ENCODE results near the gene RGS2.

The RGS2 gene

DNA sequence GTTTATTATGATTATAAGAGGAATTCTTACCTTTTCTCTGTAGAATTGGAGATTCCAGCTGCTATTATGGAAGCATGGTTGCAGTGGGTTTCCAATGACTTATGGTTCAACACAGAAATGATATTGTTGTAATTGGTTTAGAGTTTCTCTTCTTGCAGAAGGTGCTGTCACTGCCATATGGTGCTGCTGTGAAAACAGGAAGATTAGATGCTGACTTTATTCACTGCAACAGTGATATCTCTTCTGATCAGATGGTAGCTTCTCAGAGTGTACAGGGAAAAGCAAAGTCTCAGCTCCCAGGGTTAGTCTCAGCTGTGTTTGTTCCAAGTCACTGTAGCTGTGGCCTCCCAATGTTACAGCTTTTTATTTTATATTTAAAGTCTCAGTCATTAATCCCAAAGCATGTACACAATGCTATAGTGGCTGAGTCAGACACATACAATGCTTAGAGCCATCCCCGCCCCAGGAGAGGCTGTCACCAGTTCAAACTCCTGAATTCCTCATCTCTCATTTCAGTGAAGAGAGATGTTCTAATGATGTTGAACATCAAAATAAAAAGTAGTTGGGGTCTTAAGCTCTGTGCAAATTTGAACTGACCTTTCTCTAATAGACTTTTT, 42.7 kb upstream of the RGS2 start:
- DNase-seq (ENCODE audit: low spot score) = no peak
- in situ Hi-C loops (cut with MboI; ENCODE audit: low sequenced_read_pairs, unreplicated experiment) = no loop called here
- TF ChIP-seq, protein P1, sequence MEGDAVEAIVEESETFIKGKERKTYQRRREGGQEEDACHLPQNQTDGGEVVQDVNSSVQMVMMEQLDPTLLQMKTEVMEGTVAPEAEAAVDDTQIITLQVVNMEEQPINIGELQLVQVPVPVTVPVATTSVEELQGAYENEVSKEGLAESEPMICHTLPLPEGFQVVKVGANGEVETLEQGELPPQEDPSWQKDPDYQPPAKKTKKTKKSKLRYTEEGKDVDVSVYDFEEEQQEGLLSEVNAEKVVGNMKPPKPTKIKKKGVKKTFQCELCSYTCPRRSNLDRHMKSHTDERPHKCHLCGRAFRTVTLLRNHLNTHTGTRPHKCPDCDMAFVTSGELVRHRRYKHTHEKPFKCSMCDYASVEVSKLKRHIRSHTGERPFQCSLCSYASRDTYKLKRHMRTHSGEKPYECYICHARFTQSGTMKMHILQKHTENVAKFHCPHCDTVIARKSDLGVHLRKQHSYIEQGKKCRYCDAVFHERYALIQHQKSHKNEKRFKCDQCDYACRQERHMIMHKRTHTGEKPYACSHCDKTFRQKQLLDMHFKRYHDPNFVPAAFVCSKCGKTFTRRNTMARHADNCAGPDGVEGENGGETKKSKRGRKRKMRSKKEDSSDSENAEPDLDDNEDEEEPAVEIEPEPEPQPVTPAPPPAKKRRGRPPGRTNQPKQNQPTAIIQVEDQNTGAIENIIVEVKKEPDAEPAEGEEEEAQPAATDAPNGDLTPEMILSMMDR (IDR thresholded peaks at IDR 0.05; ENCODE audit: borderline replicate concordance, control extremely low read depth, extremely low read depth, insufficient read depth, missing control alignments) = no peak

DNA sequence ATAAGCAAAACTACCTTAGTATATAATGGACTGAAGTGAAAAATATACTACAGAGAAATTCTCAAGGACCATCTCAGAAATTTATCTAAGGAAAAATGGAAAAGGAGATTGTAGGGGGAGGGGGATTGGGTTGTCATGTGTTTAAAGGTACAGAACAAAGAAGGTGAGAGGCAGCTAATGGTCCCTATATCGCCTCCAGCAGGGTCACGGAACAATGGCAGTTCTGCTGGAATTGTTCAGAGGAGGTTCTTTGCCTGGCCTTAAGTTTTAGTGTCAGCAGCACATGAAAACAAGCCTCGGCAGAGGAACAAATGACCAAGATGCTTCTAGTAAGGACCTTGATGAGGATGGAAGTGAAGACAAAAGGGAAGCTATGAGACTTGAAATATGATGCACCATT, 42.0 kb upstream of the RGS2 start:
- in situ Hi-C loops (cut with MboI; ENCODE audit: low sequenced_read_pairs, unreplicated experiment) = no loop called here

DNA sequence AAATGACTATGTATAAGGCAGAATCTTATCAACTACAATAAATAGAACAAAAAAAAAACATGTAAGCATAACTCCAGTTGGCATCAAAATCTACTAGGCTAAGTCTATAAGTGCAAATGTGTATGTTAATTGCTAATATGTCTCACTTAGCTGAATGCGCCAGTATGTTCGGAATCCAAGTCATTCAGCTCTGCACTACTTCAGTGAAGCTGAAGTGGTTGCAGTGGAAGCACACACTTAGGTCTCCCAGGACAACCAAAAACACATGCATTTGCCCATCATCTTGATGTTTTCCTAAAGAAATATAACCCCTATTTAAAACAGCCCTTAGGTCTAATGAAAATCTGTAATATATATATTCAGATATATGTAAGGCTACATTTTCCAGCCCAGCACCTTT, 41.0 kb upstream of the RGS2 start:
- in situ Hi-C loops (cut with MboI; ENCODE audit: low sequenced_read_pairs, unreplicated experiment) = no loop called here
- TF ChIP-seq, protein P1 (IDR thresholded peaks at IDR 0.05; ENCODE audit: borderline replicate concordance, control extremely low read depth, extremely low read depth, insufficient read depth, missing control alignments) = no peak
- DNase-seq (ENCODE audit: low spot score) = no peak

More for the DNA sequence above, 42.0 kb upstream of the RGS2 start:
- TF ChIP-seq, protein P1 (IDR thresholded peaks at IDR 0.05; ENCODE audit: borderline replicate concordance, control extremely low read depth, extremely low read depth, insufficient read depth, missing control alignments) = no peak
- no peak for DNase-seq (ENCODE audit: low spot score)

DNA sequence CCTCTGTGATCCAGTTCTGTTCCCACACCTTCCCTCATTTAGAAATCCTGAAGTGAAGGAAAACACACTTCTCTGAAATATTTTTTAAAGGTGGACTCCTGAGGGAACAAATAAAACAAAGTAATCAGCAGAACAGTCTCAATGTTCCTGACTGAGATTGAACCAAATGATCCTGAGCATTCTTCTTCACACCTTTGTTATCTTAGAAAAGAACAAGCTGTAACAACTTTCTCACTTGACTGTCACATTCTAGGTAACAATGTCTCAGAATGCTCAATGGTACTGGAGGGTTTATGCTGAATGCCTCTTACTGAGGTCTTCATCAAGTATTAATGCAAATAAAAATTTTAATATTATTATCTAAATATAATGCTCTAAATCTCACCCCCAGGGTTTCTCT, 40.4 kb upstream of the RGS2 start:
- in situ Hi-C loops (cut with MboI; ENCODE audit: low sequenced_read_pairs, unreplicated experiment) = no loop called here
- TF ChIP-seq, protein P1 (IDR thresholded peaks at IDR 0.05; ENCODE audit: borderline replicate concordance, control extremely low read depth, extremely low read depth, insufficient read depth, missing control alignments) = no peak
- no peak for DNase-seq (ENCODE audit: low spot score)

DNA sequence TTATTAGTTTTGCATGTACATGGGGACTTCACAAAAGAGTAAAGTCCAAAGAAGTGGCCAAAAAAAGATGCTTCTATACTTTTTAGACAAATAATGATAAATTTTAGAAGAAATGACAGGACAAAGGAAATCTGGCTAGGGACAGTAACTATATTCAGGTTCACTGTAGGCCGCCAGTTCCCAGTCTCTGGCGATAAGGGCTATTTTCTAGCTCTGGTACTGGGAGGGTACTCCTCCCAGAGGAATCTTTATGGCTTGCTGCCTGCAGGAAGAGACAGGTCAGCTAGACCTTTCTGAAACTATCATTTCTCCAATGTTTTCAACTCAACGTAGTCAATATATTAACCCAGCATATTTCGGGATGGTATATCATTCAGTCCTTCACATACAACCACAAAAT, 37.5 kb upstream of the RGS2 start:
- in situ Hi-C loops (cut with MboI; ENCODE audit: low sequenced_read_pairs, unreplicated experiment) = no loop called here
- TF ChIP-seq, protein P1 (IDR thresholded peaks at IDR 0.05; ENCODE audit: borderline replicate concordance, control extremely low read depth, extremely low read depth, insufficient read depth, missing control alignments) = no peak
- DNase-seq (ENCODE audit: low spot score) = no peak

DNA sequence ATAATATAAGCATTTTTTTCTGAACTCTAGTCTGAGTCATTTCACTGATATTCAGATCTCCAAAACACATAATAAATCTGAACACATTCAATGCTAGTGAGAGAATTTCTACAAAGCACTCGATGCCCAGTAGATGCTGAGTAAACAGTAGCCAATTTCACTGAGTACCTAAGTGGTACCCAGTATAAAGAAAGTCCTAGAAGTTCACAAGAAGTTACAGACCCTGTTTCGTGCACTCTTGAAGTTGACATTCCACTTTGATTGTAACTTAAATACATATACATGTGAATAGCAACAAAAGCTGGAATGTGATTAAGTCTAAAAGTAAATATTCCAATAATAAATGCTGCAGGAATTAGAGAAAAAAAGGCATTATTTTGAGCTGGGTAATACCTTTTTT, 33.2 kb upstream of the RGS2 start:
- DNase-seq (ENCODE audit: low spot score) = no peak
- in situ Hi-C loops (cut with MboI; ENCODE audit: low sequenced_read_pairs, unreplicated experiment) = no loop called here
- TF ChIP-seq, protein P1 (IDR thresholded peaks at IDR 0.05; ENCODE audit: borderline replicate concordance, control extremely low read depth, extremely low read depth, insufficient read depth, missing control alignments) = no peak
